GM23248 (cell line): ENCODE data around the gene FUT7.

ENCODE experiments used
- EZH2 ChIP-seq: fragments of 200-600 bp; sonication (generic); IDR thresholded peaks from 2 replicates; pipeline ENCODE4 v1.6.1; 2018; ENCODE audit warnings: antibody characterized with exemption, mild to moderate bottlenecking; ENCODE audit not compliant: insufficient read depth, poor library complexity, severe bottlenecking
- EZH2phosphoT487 ChIP-seq: fragments of 200-600 bp; sonication (generic); IDR thresholded peaks from 2 replicates; pipeline ENCODE4 v1.6.1; 2018; ENCODE audit warnings: antibody characterized with exemption, moderate library complexity, mild to moderate bottlenecking, low read depth; ENCODE audit not compliant: insufficient read depth

- TF ChIP-seq EZH2 (no peak), EZH2phosphoT487 (no peak)
Observed at GRCh38 chr9:137037483-137037882, 5.6 kb upstream of the FUT7 start.
